Neuronal stem cell (in vitro differentiated cells): ENCODE results near the gene DLG5.

Source experiments
- DNase-seq: peaks from one replicate; pipeline ENCODE4 v3.0.0-alpha.2; 2013; ENCODE audit warnings: low spot score
- H2AFZ ChIP-seq: one replicate; pipeline ENCODE4 v1.6.1; 2013; ENCODE audit warnings: mild to moderate bottlenecking, low read length, inconsistent platforms
- H2AK5ac ChIP-seq: 2 replicates; pipeline ENCODE4 v1.6.1; 2013; ENCODE audit warnings: low read depth, mild to moderate bottlenecking, inconsistent platforms, low read length, moderate library complexity, mixed read lengths
- H2BK120ac ChIP-seq: 2 replicates; pipeline ENCODE4 v1.6.1; 2013; ENCODE audit warnings: low read depth, mild to moderate bottlenecking, inconsistent platforms, low read length, moderate library complexity, mixed read lengths
- H2BK12ac ChIP-seq: one replicate; pipeline ENCODE4 v1.6.1; 2013; ENCODE audit warnings: low read length, inconsistent platforms
- H2BK15ac ChIP-seq: 2 replicates; pipeline ENCODE4 v1.6.1; 2013; ENCODE audit warnings: mild to moderate bottlenecking, low read length, inconsistent platforms, mixed read lengths
- H2BK5ac ChIP-seq: one replicate; pipeline ENCODE4 v1.6.1; 2013; ENCODE audit warnings: inconsistent platforms, mild to moderate bottlenecking, low read length, moderate library complexity
- H3K14ac ChIP-seq: one replicate; pipeline ENCODE4 v1.6.1; 2013; ENCODE audit warnings: low read length, inconsistent platforms
- H3K18ac ChIP-seq: 2 replicates; pipeline ENCODE4 v1.6.1; 2013; ENCODE audit warnings: low read length, inconsistent platforms
- H3K23ac ChIP-seq: 2 replicates; pipeline ENCODE4 v1.6.1; 2013; ENCODE audit warnings: low read depth, mild to moderate bottlenecking, mixed read lengths, low read length, inconsistent platforms; ENCODE audit not compliant: poor library complexity
- H3K27ac ChIP-seq: replicated peaks from 3 replicates; pipeline ENCODE4 v1.5.1; 2013; ENCODE audit warnings: low read length, inconsistent platforms
- H3K27me3 ChIP-seq, 3 experiments: 2 replicates each; pipeline ENCODE4 v1.6.1; 2013; ENCODE audit warnings: low read length in 3 of 3, mild to moderate bottlenecking in 2 of 3, inconsistent platforms in 1 of 3, low read depth in 1 of 3, mixed read lengths in 1 of 3, moderate library complexity in 1 of 3; ENCODE audit not compliant: control insufficient read depth in 3 of 3, insufficient read depth in 3 of 3
- H3K36me3 ChIP-seq, 2 donors: replicated peaks in 1 of 2; 2 replicates each; pipeline ENCODE4 v1.6.1; 2013; ENCODE audit warnings: low read length in 2 of 2; ENCODE audit not compliant: control insufficient read depth in 2 of 2, insufficient read depth in 2 of 2
- H3K4ac ChIP-seq: 2 replicates; pipeline ENCODE4 v1.6.1; 2013; ENCODE audit warnings: inconsistent platforms, mild to moderate bottlenecking, low read length, moderate library complexity
- H3K4me1 ChIP-seq, 2 donors: 1 replicate in 1 of 2; 2 replicates in 1 of 2; pipeline ENCODE4 v1.6.1; 2013; ENCODE audit warnings: low read length in 2 of 2, low read depth in 1 of 2; ENCODE audit not compliant: control insufficient read depth in 2 of 2, insufficient read depth in 1 of 2
- H3K4me2 ChIP-seq: one replicate; pipeline ENCODE4 v1.6.1; 2013; ENCODE audit warnings: mild to moderate bottlenecking, low read length, inconsistent platforms; ENCODE audit not compliant: insufficient read depth, poor library complexity, severe bottlenecking
- H3K4me3 ChIP-seq, 2 donors: 2 replicates each; pipeline ENCODE4 v1.5.1; 2013; ENCODE audit warnings: low read length in 2 of 2, mild to moderate bottlenecking in 2 of 2, inconsistent platforms in 1 of 2, moderate library complexity in 1 of 2
- H3K79me1 ChIP-seq: one replicate; pipeline ENCODE4 v1.6.1; 2013; ENCODE audit warnings: low read depth, mild to moderate bottlenecking, inconsistent platforms, low read length, moderate library complexity
- H3K9ac ChIP-seq: one replicate; pipeline ENCODE4 v1.6.1; 2013; ENCODE audit warnings: mild to moderate bottlenecking, low read depth, low read length, inconsistent platforms; ENCODE audit not compliant: poor library complexity
- H3K9me3 ChIP-seq, 2 donors: replicated peaks in 1 of 2; 2 replicates each; pipeline versions ENCODE3 to v1.6.1; 2013; ENCODE audit warnings: low read length in 2 of 2, mild to moderate bottlenecking in 2 of 2, inconsistent platforms in 1 of 2, low read depth in 1 of 2, mixed read lengths in 1 of 2, moderate library complexity in 1 of 2; ENCODE audit not compliant: control insufficient read depth in 2 of 2, insufficient read depth in 1 of 2
- H4K8ac ChIP-seq: one replicate; pipeline ENCODE4 v1.6.1; 2013; ENCODE audit warnings: low read depth, mild to moderate bottlenecking, inconsistent platforms, low read length, moderate library complexity
- H4K91ac ChIP-seq: one replicate; pipeline ENCODE4 v1.6.1; 2013; ENCODE audit warnings: low read length, low read depth, mild to moderate bottlenecking, inconsistent platforms; ENCODE audit not compliant: poor library complexity
- WGBS, 2 donors: extraction: QIAGEN DNeasy Blood & Tissue Kit; methylation state at CpG; one replicate each; pipeline ENCODE4 v1.1.7; 2013; ENCODE audit warnings: missing lambda C conversion rate in 2 of 2, mixed read lengths in 1 of 2; ENCODE audit not compliant: insufficient read length in 2 of 2, insufficient replicate concordance in 1 of 2; ENCODE audit errors: extremely low coverage in 2 of 2; 5-methylcytosine and 5-hydroxymethylcytosine counted together

DLG5 gene

DNA sequence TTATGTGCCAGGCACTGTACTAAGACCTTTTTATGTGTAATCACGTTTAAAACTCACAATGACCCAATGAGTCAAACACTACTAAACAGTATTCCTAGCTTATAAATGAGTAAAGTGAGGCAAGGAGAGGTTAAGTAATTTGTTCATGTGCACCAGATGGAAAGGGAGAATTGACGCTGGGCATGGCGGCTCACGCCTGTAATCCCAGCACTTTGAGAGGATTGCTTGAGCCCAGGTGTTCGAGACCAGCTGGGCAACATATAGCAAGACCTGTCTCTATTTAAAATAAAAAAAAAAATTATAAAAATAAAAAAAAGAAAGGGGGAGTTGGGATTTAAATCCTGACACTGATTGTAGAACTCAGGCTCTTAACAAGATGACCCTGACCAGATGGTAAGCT, 46.7 kb upstream of the DLG5 start:
- Histone ChIP-seq H3K27ac (no peak overlapping the region), H3K9ac (no peak overlapping the region), H3K18ac (no peak overlapping the region), H2BK12ac (no peak overlapping the region), H4K91ac (no peak overlapping the region), H3K4me1 (peaks cover 5 to 7% of the 10 kb centered on the region in 2 donors), H3K79me1 (no peaks in the 10 kb centered on the region), H3K4ac (no peak overlapping the region), H2BK120ac (no peak overlapping the region), H3K14ac (no peak overlapping the region), H3K23ac (no peak overlapping the region), H3K36me3 (peaks cover 16 to 31% of the 10 kb centered on the region in 2 donors), H4K8ac (no peak overlapping the region), H2AFZ (no peak overlapping the region), H3K4me3 (no peak overlapping the region), H3K9me3 (peaks cover 0 to 2% of the 10 kb centered on the region in 2 donors), H2AK5ac (no peak overlapping the region), H2BK5ac (no peak overlapping the region), H3K4me2 (no peak overlapping the region), H3K27me3 (no peaks in the 10 kb centered on the region), H2BK15ac (no peak overlapping the region)
- no CpG with 5 or more reads among the region's 5 CpGs for WGBS, 2 donors
- no peak for DNase-seq

DNA sequence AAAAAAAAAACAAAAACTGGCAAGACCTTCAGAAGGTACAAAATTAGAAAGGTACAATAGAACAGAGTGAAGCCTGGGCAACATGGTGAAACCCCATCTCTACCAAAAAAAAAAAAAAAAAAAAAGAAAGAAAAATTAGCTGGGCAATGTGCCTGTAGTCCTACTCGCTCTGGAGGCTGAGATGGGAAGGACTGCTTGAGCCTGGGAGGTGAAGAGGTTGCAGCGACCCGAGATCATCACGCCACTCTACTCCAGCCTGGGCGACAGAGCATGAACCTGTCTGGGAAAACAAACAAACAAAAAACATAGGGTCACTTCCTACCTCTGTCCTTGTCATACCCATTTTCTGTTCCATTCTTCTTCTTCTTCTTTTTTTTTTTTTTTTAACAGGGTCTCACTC, 45.6 kb upstream of the DLG5 start:
- no CpG with 5 or more reads among the region's 5 CpGs for WGBS, 2 donors
- Histone ChIP-seq H2BK15ac (no peak overlapping the region), H3K4ac (no peak overlapping the region), H3K36me3 (peaks cover 12 to 20% of the 10 kb centered on the region in 2 donors), H2AFZ (no peak overlapping the region), H3K9ac (no peak overlapping the region), H3K9me3 (peaks cover 0 to 2% of the 10 kb centered on the region in 2 donors), H3K23ac (no peak overlapping the region), H3K4me2 (no peak overlapping the region), H3K14ac (no peak overlapping the region), H4K8ac (no peak overlapping the region), H2BK120ac (no peak overlapping the region), H3K27me3 (no peaks in the 10 kb centered on the region), H3K27ac (no peak overlapping the region), H3K18ac (no peak overlapping the region), H2AK5ac (no peak overlapping the region), H3K4me3 (no peak overlapping the region), H3K4me1 (peaks cover 11 to 18% of the 10 kb centered on the region in 2 donors), H4K91ac (no peak overlapping the region), H2BK5ac (no peak overlapping the region), H3K79me1 (no peaks in the 10 kb centered on the region), H2BK12ac (no peak overlapping the region)
- no peak for DNase-seq

DNA sequence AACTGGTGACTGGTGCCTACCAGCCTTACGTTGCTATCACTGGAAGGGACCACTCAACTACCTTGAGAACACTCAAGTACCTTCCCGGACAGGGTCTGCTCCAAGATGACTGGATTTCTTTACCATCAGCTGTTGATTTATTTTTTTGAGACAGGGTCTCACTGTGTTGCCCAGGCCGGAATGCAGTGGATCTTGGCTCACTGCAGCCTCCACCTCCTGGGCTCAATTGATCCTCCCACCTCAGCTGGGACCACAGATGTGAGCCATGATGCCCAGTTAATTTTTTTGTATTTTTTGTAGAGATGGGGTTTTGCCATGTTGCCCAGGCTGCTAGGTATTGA, 45.2 kb upstream of the DLG5 start:
- no peak overlapping the region for H2BK12ac ChIP-seq
- H2AK5ac ChIP-seq = peak overlapping the region; percentile 15
- H3K4me2 ChIP-seq = no peak overlapping the region
- no peak overlapping the region for H3K9ac ChIP-seq
- H3K18ac ChIP-seq = no peak overlapping the region
- H3K27ac ChIP-seq = peak overlapping the region; percentile 74
- no peak overlapping the region for H3K14ac ChIP-seq
- DNase-seq = no peak
- H3K4me1 ChIP-seq = peaks cover 11 to 18% of the 10 kb centered on the region in 2 donors
- H3K23ac ChIP-seq = no peak overlapping the region
- no peak overlapping the region for H3K4ac ChIP-seq
- peak overlapping the region; percentile 38 for H2BK15ac ChIP-seq
- peaks cover 0 to 2% of the 10 kb centered on the region in 2 donors for H3K9me3 ChIP-seq
- no peak overlapping the region for H4K91ac ChIP-seq
- no peak overlapping the region for H4K8ac ChIP-seq
- H2BK5ac ChIP-seq = no peak overlapping the region
- no peak overlapping the region for H2BK120ac ChIP-seq
- H3K79me1 ChIP-seq = no peaks in the 10 kb centered on the region
- no CpG with 5 or more reads among the region's 3 CpGs for WGBS, 2 donors
- H2AFZ ChIP-seq = no peak overlapping the region
- H3K27me3 ChIP-seq = no peaks in the 10 kb centered on the region
- peaks cover 9 to 16% of the 10 kb centered on the region in 2 donors for H3K36me3 ChIP-seq
- H3K4me3 ChIP-seq = no peak overlapping the region

DNA sequence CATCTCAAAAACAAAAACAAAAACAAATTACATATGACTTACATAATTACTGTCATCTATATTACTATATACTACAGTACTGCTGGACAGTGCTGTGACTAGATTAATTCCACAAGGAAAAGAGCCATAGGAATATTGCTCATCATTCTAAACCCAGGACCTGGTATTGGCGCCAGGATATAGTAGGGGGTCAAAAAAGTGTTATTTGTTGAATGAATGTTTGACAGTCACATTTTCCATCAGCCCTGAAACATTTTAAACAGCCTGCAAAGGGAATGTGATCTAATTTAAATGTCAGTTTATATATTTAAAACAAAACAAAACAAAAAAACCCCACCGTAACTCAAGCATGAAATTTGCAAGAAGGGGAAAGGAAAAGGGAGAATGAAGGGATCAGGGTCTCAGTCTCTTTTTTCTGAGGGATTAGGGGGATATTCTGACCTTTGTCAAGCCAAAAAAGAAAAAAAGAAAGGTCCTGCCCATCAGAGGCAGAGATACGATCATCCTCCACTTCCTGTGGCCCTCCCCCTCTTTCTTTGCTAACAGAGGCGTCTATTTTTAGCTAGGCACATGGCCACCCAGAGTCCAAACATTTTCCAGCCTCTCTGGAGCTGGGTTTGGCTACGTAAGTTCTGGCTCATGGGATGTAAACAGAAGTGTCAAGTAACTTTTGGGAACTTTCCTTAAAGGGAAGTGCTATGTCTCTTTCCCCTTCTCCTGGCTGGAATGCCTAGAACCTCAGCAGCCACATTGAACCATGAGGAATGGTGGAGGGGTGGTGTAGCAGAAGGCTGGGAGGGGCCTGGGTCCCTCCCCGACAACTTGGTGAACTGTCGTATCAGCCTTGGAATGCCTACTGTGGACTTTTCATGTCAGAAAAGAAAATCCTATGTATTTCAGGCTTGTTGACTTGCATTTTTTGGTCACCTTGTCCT, 44.6 kb upstream of the DLG5 start:
- Histone ChIP-seq H3K9ac (no peak overlapping the region), H3K23ac (no peak overlapping the region), H2AK5ac (peak overlapping the region; percentile 15), H2BK120ac (no peak overlapping the region), H3K4me2 (no peak overlapping the region), H3K79me1 (no peaks in the 10 kb centered on the region), H2BK12ac (no peak overlapping the region), H4K8ac (no peak overlapping the region), H3K27me3 (no peaks in the 10 kb centered on the region), H3K9me3 (peaks cover 0 to 2% of the 10 kb centered on the region in 2 donors), H3K4me3 (no peak overlapping the region), H3K14ac (no peak overlapping the region), H3K4me1 (peaks cover 11 to 22% of the 10 kb centered on the region in 2 donors), H4K91ac (no peak overlapping the region), H3K27ac (peak overlapping the region; percentile 74), H3K36me3 (peaks cover 6 to 10% of the 10 kb centered on the region in 2 donors), H2BK5ac (no peak overlapping the region), H3K4ac (no peak overlapping the region), H3K18ac (no peak overlapping the region), H2BK15ac (peak overlapping the region; percentile 38), H2AFZ (peak overlapping the region; percentile 58)
- peak; percentile 14 for DNase-seq
- no CpG with 5 or more reads among the region's 7 CpGs for WGBS, 2 donors
